HepG2 (cell line): ENCODE results near the gene FAM221B. TPM values are rescaled to one million over a fixed set of nuclear protein-coding genes. Genes with fewer than 3 reads are reported as not detected.

ENCODE experiments used
- BRCA1 ChIP-seq: sonication (generic); formaldehyde crosslinking; IDR thresholded peaks from 2 replicates; pipeline ENCODE4 v1.4.0; 2020; ENCODE audit warnings: missing genetic modification reagents
- CENPX ChIP-seq: sonication (generic); formaldehyde crosslinking; IDR thresholded peaks from 2 replicates; pipeline ENCODE4 v1.9.0; 2021; ENCODE audit warnings: mild to moderate bottlenecking, missing genetic modification reagents, moderate library complexity
- KDM2A ChIP-seq: sonication (generic); formaldehyde crosslinking; IDR thresholded peaks from 2 replicates; pipeline ENCODE4 v1.4.0; 2020; ENCODE audit warnings: low read depth, missing genetic modification reagents, borderline replicate concordance
- MED8 ChIP-seq: sonication (generic); formaldehyde crosslinking; IDR thresholded peaks from 2 replicates; pipeline ENCODE4 v1.8.1; 2023; ENCODE audit warnings: mild to moderate bottlenecking, missing genetic modification reagents; ENCODE audit not compliant: insufficient replicate concordance
- SYNCRIP ChIP-seq: fragments of 200-400 bp; formaldehyde crosslinking; IDR thresholded peaks from 2 replicates; pipeline ENCODE4 v1.6.1; 2018; ENCODE audit warnings: mild to moderate bottlenecking, low read depth, low read length; ENCODE audit not compliant: insufficient read depth
- ZIK1 ChIP-seq: sonication (generic); formaldehyde crosslinking; IDR thresholded peaks from 2 replicates; pipeline ENCODE4 v1.5.0; 2020; ENCODE audit warnings: mild to moderate bottlenecking, low read depth, missing genetic modification reagents, borderline replicate concordance
- ZNF30 ChIP-seq: sonication (generic); formaldehyde crosslinking; IDR thresholded peaks from 2 replicates; pipeline ENCODE4 v1.5.0; 2020; ENCODE audit warnings: mild to moderate bottlenecking, missing genetic modification reagents
- polyA plus RNA-seq, 8 experiments: library from polyadenylated mRNA; depleted of rRNA in 3 of 8; stranded (reverse) in 7 of 8; unstranded in 1 of 8; fragments of >200 nt; fragmentation: Illumina TruSeq in 4 of 8; extraction: Trizol in 4 of 8; gene quantifications; 2 replicates each; pipeline versions ENCODE4 v1.2.1 to v1.2.3, GENCODE V29; 2011 to 2016; ENCODE audit warnings: low read depth in 4 of 8, missing spikeins in 1 of 8, mixed read lengths in 1 of 8; ENCODE audit not compliant: insufficient read depth in 1 of 8
- total RNA-seq, 5 experiments: library from RNA; depleted of rRNA; stranded (reverse); fragments of >200 nt; fragmentation: Illumina TruSeq; extraction: Trizol; gene quantifications; 2 replicates each; pipeline ENCODE4 v1.2.3, GENCODE V29; 2016; ENCODE audit warnings: low read depth in 1 of 5
- TF ChIP-seq, protein P1 (sequence below): sonication (generic); formaldehyde crosslinking; IDR thresholded peaks from 2 replicates; pipeline ENCODE4 v1.4.0; 2020; ENCODE audit warnings: missing genetic modification reagents
- TF ChIP-seq, protein P2 (sequence below): sonication (generic); formaldehyde crosslinking; conservative IDR thresholded peaks from 2 replicates; pipeline ENCODE4 v1.8.0; 2022; ENCODE audit warnings: low read depth, missing genetic modification reagents
- TF ChIP-seq, protein P3 (sequence below): sonication (generic); formaldehyde crosslinking; IDR thresholded peaks from 2 replicates; pipeline ENCODE4 v1.4.0; 2020; ENCODE audit warnings: missing genetic modification reagents, mild to moderate bottlenecking, borderline replicate concordance
- TF ChIP-seq, protein P4 (sequence below): sonication (generic); formaldehyde crosslinking; IDR thresholded peaks from 2 replicates; pipeline ENCODE4 v1.5.0; 2020; ENCODE audit warnings: mild to moderate bottlenecking, missing genetic modification reagents

The FAM221B gene
- total and polyA plus RNA-seq, 2 of the 13 experiments (the other 11 are each of a cell fraction or from before 2014, with no cell fraction given): not detected

DNA sequence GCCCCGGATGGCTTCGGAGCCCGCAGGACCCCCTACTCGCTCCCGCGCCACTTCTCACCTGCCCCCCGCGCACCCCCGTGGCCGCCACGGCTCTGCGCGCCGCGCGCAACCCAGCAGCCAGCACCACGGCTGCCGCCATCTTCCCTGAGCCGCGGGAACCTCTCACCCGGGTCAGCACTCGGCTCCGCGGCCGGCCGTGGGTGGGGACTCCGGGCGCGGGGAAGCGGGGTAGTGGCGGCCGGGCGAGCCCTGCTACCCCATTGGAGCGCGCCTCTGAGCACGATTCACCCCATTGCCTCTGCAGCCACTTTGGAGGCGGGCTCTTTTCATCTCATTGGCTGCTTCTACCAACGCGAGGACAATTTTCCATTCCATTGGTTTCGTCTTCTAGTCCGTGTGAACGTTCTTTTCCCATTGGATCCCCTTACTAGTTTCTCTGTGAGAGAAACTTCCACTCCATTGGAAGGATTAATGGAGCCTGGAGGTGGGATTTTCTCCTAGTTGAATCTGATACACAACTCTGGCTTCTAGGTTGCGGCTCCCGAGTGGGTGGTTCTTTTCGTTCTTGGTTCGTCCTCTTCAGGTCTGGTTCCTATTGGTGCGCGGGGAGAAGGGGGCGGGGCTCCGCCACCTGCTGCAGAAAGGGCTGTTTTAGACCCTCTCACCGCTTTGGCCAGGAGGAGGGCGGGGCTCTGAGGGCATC lies 13.5 kb downstream of the FAM221B start, which contains the start of gene HINT2 (continued):
- TF ChIP-seq, protein P1, sequence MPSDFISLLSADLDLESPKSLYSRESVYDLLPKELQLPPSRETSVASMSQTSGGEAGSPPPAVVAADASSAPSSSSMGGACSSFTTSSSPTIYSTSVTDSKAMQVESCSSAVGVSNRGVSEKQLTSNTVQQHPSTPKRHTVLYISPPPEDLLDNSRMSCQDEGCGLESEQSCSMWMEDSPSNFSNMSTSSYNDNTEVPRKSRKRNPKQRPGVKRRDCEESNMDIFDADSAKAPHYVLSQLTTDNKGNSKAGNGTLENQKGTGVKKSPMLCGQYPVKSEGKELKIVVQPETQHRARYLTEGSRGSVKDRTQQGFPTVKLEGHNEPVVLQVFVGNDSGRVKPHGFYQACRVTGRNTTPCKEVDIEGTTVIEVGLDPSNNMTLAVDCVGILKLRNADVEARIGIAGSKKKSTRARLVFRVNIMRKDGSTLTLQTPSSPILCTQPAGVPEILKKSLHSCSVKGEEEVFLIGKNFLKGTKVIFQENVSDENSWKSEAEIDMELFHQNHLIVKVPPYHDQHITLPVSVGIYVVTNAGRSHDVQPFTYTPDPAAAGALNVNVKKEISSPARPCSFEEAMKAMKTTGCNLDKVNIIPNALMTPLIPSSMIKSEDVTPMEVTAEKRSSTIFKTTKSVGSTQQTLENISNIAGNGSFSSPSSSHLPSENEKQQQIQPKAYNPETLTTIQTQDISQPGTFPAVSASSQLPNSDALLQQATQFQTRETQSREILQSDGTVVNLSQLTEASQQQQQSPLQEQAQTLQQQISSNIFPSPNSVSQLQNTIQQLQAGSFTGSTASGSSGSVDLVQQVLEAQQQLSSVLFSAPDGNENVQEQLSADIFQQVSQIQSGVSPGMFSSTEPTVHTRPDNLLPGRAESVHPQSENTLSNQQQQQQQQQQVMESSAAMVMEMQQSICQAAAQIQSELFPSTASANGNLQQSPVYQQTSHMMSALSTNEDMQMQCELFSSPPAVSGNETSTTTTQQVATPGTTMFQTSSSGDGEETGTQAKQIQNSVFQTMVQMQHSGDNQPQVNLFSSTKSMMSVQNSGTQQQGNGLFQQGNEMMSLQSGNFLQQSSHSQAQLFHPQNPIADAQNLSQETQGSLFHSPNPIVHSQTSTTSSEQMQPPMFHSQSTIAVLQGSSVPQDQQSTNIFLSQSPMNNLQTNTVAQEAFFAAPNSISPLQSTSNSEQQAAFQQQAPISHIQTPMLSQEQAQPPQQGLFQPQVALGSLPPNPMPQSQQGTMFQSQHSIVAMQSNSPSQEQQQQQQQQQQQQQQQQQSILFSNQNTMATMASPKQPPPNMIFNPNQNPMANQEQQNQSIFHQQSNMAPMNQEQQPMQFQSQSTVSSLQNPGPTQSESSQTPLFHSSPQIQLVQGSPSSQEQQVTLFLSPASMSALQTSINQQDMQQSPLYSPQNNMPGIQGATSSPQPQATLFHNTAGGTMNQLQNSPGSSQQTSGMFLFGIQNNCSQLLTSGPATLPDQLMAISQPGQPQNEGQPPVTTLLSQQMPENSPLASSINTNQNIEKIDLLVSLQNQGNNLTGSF: no peak
- TF ChIP-seq SYNCRIP (no peak), CENPX (no peak), KDM2A (CRISPR knock-in tag) (peak; percentile 35; the same call in 1 of the 2 replicates), ZNF30 (CRISPR knock-in tag) (no peak), MED8 (CRISPR knock-in tag) (no peak), ZIK1 (CRISPR knock-in tag) (no peak), BRCA1 (0 out of 2 replicates have a peak, but pooled peaks have one; percentile 54)
- TF ChIP-seq, protein P2, sequence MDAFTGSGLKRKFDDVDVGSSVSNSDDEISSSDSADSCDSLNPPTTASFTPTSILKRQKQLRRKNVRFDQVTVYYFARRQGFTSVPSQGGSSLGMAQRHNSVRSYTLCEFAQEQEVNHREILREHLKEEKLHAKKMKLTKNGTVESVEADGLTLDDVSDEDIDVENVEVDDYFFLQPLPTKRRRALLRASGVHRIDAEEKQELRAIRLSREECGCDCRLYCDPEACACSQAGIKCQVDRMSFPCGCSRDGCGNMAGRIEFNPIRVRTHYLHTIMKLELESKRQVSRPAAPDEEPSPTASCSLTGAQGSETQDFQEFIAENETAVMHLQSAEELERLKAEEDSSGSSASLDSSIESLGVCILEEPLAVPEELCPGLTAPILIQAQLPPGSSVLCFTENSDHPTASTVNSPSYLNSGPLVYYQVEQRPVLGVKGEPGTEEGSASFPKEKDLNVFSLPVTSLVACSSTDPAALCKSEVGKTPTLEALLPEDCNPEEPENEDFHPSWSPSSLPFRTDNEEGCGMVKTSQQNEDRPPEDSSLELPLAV (CRISPR knock-in tag): no peak
- TF ChIP-seq, protein P3, sequence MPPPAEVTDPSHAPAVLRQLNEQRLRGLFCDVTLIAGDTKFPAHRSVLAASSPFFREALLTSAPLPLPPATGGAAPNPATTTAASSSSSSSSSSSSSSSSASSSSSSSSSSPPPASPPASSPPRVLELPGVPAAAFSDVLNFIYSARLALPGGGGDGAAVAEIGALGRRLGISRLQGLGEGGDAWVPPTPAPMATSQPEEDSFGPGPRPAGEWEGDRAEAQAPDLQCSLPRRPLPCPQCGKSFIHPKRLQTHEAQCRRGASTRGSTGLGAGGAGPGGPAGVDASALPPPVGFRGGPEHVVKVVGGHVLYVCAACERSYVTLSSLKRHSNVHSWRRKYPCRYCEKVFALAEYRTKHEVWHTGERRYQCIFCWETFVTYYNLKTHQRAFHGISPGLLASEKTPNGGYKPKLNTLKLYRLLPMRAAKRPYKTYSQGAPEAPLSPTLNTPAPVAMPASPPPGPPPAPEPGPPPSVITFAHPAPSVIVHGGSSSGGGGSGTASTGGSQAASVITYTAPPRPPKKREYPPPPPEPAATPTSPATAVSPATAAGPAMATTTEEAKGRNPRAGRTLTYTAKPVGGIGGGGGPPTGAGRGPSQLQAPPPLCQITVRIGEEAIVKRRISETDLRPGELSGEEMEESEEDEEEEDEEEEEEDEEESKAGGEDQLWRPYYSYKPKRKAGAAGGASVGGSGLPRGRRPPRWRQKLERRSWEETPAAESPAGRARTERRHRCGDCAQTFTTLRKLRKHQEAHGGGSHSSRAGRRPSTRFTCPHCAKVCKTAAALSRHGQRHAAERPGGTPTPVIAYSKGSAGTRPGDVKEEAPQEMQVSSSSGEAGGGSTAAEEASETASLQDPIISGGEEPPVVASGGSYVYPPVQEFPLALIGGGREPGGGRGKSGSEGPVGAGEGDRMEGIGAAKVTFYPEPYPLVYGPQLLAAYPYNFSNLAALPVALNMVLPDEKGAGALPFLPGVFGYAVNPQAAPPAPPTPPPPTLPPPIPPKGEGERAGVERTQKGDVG (CRISPR knock-in tag): no peak
- TF ChIP-seq, protein P4, sequence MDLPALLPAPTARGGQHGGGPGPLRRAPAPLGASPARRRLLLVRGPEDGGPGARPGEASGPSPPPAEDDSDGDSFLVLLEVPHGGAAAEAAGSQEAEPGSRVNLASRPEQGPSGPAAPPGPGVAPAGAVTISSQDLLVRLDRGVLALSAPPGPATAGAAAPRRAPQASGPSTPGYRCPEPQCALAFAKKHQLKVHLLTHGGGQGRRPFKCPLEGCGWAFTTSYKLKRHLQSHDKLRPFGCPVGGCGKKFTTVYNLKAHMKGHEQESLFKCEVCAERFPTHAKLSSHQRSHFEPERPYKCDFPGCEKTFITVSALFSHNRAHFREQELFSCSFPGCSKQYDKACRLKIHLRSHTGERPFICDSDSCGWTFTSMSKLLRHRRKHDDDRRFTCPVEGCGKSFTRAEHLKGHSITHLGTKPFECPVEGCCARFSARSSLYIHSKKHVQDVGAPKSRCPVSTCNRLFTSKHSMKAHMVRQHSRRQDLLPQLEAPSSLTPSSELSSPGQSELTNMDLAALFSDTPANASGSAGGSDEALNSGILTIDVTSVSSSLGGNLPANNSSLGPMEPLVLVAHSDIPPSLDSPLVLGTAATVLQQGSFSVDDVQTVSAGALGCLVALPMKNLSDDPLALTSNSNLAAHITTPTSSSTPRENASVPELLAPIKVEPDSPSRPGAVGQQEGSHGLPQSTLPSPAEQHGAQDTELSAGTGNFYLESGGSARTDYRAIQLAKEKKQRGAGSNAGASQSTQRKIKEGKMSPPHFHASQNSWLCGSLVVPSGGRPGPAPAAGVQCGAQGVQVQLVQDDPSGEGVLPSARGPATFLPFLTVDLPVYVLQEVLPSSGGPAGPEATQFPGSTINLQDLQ (CRISPR knock-in tag): 0 out of 2 replicates have a peak, but pooled peaks have one; percentile 33
